GM21786 (cell line): ENCODE measurements around the gene ATG3.
"Not testable (repeated sequence)": the region's sequence is repeated elsewhere in the genome, so short reads cannot be mapped to it uniquely, and the experiment has no call there.

Experiments used
- ATAC-seq: cut with Tn5 transposase; IDR thresholded peaks from one replicate; pipeline ENCODE4 v1.9.1; 2021; ENCODE audit not compliant: unreplicated experiment

The ATG3 gene

DNA sequence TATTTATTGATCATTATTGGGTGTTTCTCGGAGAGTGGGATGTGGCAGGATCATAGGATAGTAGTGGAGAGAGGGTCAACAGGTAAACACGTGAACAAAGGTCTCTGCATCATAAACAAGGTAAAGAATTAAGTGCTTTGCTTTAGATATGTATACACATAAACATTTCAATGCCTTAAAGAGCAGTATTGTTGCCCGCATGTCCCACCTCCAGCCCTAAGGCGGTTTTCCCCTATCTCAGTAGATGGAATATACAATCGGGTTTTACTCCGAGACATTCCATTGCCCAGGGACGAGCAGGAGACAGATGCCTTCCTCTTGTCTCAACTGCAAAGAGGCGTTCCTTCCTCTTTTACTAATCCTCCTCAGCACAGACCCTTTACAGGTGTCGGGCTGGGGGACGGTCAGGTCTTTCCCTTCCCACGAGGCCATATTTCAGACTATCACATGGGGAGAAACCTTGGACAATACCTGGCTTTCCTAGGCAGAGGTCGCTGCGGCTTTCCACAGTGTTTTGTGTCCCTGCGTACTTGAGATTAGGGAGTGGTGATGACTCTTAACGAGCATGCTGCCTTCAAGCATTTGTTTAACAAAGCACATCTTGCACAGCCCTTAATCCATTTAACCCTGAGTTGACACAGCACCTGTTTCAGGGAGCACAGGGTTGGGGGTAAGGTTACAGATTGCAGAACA lies 2.6 kb upstream of the ATG3 start:
- not testable (repeated sequence) for ATAC-seq

DNA sequence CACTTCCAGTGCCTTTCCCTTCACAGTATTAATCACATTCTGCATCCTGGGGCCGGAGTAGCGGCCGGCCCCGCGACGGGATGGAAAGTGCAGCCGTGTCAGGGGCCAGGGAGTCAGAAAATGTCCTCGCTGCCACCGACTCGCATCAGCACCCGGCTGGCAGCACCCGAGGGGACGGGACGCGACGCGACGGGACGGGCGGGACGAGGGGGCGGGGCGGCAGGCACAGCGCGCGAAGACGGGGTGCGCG lies 353 bp downstream of the ATG3 start:
- peak; percentile 35 for ATAC-seq

DNA sequence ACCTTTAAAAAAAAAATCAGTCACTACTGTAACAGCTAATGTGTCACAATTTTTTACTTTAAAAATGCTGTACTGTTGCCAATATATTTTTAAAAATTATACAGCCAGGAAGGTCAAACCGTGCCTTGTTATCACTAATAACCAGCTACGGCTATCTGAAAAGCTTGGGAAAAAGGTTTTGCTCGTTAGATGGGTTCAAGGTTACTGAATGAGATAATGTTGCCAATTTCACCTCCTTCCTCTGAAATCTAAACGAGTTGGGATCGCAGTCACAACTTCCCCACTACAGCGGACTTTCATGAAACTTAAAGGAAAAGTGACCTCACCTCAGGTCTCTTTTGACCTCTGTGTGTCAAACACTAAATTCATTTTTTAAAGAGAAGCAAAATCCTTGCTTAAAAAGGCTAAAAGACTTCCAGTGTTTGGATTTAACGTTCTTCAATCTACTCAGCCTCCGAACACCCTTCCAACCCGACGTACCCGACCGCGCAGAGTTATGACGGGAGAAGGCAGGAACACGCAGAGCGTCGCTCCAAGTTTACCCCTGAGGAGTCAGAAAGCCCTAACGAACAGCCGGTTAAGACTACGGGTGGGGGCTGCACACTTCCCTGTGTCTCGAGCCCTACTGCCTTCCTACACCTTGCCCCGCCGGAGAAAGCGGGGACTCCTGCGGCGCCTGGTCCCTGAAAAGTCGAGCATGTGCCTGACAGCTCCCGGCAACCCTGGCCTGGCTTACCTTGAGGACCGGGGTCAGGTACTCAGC lies 860 bp downstream of the ATG3 start:
- ATAC-seq = peak; percentile 10

DNA sequence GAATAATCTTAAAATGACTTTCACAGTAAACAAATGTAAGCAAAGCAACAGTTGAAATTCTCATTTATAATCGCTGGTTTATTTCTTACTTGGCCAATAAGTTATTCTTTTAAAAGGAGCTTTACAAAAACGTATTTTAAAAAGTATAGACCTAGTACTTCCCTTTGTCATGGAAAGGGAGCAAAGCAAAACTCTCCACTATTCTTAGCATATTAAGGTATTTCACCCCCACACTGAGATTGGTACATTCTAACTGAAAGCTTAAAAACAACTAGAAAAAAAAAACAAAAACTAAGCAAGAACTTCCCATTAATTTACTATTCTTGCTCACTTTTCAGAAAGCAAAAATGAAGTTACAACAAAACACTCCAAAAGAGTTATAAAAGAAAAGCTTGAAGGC lies 1.5 kb downstream of the ATG3 start:
- ATAC-seq = no peak

DNA sequence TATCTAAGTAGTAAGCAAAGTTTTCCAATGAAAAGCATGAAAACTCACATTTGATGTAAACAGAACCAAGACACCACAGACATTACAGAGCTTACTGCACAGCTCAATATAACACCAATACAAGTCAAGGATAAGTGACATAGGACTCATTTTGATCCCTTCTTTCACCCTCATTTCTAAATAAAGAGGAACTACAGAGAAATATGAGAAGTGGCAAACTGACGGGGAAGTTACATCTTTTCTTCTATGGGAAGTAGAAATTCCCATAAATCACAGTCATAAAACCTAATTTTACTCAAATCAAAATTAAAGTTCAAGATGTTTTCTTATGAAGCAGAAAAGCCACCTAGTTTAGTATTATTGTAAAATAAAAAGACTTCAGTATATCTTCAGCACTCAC lies 3.8 kb downstream of the ATG3 start:
- no peak for ATAC-seq

DNA sequence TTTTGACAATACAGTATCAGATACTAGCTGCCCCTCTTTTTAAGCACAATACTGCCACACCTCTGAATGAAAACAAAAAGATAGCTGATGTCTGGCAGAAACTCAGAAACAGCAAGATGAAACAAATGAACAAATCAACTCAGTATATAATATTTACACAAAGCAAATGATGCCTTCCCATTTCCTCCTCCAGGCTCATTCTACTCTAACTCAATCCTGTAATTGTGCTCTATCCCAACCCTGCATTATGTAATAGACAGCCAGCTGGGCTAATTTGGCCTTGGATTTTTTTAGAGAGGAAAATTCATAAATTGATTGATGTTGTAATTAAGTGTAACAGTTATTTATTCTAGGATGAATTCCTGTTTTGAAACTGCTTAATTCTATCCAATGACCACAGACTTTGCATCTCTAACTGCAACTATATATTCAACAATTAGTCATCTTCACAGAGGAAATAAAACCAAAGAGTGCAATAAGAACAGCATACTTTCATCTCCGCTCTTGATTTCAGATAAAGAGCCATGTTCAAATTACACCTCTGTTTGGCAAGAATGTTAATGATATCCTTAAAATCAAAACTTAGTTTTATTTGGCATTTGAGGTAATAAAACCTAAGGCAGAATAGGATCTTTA lies 6.1 kb downstream of the ATG3 start:
- ATAC-seq = no peak

DNA sequence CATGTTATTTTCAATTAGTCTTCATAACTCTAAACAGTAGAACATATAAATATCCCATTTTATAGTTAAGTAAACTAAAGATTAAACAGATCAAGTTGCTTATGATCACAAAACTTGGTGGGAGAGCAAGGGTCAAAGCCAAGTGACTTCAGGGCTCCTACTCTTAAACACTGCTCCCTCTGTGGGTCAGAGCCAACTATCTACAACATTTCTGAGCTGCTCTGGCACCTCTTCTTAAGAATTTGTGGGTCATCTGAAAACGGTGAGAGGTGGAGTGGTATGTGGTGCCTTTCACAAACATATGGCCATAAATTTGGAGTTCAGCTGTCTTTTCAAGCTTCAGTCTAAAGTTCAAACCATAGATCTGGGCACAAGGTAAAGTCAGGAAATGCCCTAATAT lies 10.9 kb downstream of the ATG3 start:
- no peak for ATAC-seq

DNA sequence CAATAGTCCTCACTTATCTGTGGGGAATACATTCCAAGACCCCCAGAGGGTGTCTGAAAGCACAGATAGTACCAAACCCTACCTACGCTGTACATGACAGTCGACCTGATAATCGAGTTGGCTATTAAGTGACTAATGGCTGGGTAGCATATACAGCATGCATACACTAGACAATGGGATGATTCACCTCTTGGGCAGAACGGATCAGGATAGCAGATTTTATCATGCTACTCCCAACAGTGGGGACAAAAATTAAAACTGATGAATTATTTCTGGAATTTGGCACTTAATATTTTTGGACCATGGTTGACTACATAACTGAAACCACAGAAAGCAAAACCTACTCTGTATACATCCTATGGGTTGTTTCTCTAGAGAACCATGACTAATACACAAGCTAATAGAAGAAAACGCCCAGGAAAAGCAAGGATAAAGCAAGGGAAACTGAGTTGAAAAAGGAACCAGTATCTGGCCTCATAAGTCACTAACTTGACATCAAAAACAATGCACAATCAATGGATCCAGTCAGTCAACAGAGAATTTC lies 15.5 kb downstream of the ATG3 start:
- no peak for ATAC-seq

DNA sequence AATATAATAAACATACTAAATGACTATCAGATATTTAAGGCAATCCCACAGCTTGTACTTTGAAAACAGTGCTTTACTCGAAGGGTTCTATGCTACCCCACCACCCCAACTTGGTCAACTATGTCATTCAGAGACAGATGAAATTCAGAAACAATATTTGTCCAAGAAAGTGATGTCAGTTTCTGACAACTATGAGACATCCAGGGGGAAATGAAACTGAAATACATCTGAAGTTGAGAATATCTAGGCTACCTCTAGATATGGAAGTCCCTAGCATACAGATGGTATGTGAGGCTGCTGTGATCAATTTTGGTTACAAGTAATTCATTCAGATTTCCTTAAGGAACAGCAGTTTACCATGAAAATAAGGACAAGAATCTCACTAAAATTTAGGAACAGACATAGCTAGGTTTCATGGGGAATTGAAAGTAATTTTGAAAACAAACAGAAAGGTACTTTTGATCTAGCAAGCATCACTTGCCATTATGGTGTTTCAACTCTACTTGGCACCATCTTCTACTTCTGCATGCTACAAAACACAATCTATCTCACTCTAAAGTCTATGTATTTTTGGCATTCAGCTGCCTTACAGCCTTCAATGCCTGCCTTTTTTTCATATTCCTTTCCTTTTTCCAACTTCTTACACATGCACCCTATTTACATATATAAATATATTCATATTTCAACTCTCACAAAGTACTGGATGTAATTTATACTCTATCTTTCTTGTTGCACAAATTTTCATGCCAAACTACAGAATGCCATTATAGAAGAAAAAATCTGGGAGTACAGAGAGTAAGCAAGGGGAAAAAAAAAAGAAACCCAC lies 21.7 kb downstream of the ATG3 start:
- peak; percentile 94 for ATAC-seq

DNA sequence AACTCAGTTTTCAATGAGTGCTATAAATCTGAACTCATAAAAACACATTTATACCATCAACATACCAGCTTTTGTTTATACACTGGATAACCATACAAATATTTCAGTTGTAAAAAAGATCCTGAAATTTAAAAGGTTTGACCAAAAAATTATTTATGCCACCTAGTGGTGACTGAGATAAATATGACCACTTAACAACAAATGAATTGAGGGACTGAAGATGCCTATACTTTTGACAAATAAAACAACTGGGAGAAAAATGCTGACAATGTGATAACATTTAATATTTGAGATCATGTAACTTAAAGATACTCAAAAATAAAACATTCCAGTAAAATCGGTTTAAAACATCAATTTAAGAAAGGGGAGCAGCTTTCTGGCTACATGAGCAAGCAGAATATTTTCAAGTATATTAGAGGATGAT lies 30.4 kb downstream of the ATG3 start:
- ATAC-seq = no peak

DNA sequence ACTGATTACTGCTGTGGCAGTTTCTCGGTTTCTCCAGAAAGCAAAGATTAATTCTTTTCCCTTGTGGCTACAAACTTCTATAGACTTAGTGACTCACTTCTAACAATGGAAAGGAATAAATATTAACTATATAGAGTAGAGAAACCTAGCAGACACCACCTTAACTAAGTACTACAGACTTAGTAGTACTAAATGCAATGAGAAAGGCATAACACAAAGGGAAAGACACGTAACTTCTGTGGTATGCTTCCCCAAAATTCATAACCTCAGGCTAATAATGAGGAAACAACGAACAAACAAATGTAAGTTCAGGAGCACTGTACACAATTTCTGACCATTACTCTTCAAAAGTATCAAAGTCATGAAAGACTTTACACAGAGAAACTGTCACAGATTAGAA lies 31.2 kb downstream of the ATG3 start:
- no peak for ATAC-seq

DNA sequence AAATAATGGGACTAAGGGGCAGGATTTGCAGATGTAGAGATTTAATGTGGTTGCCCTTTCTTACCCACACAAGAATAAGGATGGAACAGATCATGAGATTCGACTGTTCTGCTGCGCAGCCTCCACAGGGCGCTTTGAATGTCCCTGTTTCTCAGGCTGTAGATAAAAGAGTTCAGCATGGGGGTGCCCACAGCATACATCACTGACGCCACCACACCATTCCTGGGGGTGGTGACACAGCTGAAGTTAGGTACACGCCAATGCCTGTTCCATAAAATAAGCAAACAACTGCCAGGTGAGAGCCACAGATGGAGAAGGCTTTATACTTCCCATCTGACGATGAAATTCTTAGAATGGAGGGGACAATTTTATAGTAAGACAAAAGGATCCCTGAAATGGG lies 37.6 kb downstream of the ATG3 start:
- ATAC-seq = not testable (repeated sequence)

DNA sequence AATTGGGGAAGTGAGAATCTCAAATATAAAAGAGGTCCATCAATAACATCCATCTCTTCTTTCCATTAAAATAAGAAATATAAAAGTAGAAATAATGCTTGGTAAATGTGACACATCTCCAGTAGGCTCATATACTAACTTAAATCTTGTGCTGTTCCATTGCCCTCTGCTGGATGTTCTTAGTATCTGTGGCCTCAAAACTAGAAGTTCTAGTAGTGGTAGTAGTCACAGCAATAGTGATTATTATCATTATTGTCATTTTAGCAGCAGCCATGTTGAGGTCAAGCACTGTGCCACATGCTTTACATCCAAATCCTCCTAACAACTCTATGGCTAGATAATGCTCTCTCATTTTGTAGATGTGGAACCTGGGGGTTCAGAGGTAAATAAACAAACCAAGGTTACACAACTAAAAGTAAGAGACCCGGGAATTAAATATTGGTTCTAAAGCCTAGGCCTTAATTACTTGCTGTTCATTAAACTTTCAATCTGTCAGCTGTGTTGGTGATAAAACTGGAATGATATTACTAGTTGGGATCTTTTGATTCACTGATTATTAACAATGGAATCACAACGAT lies 42.2 kb downstream of the ATG3 start:
- ATAC-seq = no peak

DNA sequence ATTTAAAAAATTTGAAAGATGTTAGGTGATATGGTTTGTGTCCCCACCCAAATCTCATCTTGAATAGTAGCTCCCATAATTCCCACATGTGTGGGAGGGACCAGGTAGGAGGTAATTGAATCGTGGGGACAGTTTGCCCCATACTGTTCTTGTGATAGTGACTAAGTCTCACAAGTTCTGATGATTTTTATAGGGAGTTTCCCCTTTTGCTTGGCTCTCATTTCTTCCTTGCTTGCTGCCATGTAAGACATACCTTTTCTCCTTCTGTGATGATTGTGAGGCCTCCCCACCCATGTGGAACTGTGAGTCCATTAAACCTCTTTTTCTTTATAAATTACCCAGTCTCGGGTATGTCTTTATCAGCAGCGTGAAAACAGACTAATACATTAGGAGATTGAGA lies 42.8 kb downstream of the ATG3 start:
- ATAC-seq = not testable (repeated sequence)

DNA sequence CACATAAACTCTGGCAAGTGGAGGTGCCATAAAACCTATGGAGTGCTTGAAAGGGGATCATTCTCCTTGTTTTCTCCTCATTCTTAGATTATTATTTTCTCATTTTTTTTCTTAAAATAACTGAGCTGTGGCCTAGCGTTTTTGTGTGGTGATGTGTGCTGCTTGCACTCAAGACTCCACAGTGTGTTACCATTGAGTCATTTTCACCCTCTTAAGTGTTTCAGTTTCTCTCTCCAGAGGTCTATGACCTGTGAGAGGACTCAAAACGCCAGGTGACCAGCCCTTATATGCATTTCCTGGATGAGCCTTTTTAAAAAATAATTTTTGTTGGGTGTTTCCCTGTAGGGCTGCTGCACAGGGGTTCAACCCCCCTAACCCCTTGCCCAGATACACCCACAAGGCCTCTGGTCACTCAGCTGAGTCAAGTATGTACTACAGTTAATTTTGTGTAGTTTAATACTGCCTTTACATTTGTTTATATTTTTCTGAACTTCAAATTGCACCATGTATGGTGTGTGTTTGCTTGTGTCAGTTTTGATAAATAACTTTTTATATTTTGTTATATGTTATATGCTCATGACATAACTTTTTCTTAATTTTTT lies 47.1 kb downstream of the ATG3 start:
- peak; percentile 98 for ATAC-seq

DNA sequence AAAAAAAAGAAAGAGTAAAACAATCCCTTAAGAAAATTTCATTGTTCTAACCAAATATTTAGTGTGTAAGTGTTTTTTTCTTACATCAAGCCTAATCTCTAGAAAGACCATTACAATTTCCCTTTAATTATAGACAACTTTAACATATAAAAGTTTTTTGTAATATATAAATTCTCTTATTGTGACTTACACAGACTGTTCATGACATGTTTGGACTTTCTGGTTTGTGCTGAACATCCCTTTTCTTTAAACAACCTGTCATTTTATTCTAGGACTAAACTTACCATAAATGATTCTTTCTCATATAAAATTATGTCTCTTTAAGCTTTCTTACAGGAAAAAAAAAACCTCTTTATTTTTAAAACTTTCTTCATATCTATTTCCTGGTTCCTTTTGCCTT lies 49.4 kb downstream of the ATG3 start:
- no peak for ATAC-seq

DNA sequence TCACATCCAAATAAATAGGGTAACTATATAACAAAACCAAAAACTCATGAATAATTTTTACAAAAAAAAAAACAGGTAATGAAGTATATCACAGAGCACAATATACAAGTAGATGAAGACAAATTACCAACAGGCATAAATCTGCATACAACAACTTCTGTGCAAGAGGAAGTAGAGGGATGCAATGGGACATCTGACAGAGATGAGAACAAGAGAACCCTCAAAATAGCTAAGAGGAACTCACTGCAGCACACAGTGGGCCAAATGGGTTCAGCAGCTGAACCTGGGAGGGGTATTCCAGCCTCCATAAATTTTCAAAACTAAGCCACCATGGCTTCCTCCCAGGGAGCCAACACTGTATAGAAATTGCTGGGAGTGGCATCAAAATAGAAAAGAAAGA lies 52.9 kb downstream of the ATG3 start:
- ATAC-seq = no peak

DNA sequence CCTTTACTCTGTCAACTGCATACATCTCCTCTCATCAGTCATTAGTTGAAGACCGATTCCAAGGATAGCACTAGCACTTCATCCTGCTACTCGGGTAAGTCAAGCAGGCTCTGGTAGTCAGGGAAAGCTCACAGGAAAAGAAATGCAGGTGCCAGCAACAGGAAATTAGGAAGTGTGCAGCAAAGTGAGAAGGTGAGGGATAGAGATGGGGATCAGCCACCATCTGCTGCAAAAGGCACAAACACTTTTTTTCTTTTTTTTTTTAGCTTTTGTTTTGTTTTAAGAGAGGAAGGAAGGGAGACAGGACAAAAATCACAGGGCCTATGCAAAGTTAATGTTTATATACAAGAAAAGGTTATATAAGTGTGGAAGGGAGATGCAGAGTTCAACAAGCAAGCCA lies 53.5 kb downstream of the ATG3 start:
- ATAC-seq = no peak

DNA sequence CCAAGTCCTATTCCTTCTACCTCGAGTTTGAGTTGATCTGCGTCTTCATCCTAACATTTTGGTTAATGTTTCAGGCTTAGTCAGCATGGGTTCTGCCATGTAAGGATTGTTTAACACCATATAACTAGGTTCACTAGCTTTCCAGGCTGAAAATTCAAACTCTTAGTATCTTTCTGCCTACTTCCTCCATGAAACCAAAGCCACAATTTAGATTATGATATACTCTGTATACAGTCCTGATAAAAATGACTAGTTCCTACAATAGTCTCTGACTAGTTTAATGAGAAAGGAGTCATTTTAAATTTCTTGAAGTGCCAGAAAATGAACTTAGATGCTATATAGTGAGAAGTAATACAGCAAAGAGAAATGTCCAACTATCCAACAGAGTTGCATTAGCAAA lies 55.9 kb downstream of the ATG3 start:
- ATAC-seq = no peak

DNA sequence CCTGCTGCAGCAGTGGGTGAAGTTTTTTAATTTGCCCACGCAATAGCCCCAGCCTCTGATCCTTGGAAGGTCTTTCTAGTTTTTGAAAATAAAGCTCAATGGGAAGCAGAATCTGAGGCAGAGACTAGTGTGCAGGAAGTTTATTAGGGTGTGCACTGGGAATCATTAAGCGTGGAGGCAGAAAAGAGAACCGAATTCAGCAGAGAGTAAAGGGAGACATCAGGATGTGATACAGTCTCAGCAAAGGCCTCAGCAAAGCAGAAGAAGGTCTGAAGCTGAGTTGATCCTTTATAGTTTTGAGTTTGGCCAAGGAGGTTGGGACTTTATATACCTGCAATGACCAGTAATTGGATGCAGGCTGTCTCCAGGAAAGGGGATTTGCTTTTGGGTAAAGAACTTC lies 57.6 kb downstream of the ATG3 start:
- no peak for ATAC-seq
